Stomach (tissue), 9 donors: Measurements from ENCODE around the gene DFFA. TPM values are rescaled to one million over a fixed set of nuclear protein-coding genes. Genes with fewer than 3 reads are reported as not detected.

ENCODE experiments used
- DNase-seq, 2 donors: peaks; one replicate each; pipeline versions ENCODE4 v3.0.0 to v3.0.0-alpha.2; 2013 to 2019
- H3K27ac ChIP-seq, 5 donors: fragments of 200-600 bp in 4 of 5; sonication (generic) in 4 of 5; one replicate each; pipeline ENCODE4 v1.5.1; 2013 to 2019; ENCODE audit warnings: mild to moderate bottlenecking in 1 of 5, moderate library complexity in 1 of 5
- H3K27me3 ChIP-seq, 3 donors: fragments of 200-600 bp; sonication (generic); one replicate each; pipeline ENCODE4 v1.5.1; 2017 to 2019; ENCODE audit warnings: mixed run types in 1 of 3
- H3K36me3 ChIP-seq, 4 donors: fragments of 200-600 bp; sonication (generic); 1 replicate in 3 of 4; 2 replicates in 1 of 4; pipeline ENCODE4 v1.5.1; 2016 to 2019
- H3K4me1 ChIP-seq, 4 donors: fragments of 200-600 bp; sonication (generic); one replicate each; pipeline ENCODE4 v1.5.1; 2016 to 2019
- H3K4me3 ChIP-seq, 4 donors: fragments of 200-600 bp; sonication (generic) in 3 of 4; one replicate each; pipeline ENCODE4 v1.5.1; 2016 to 2019; ENCODE audit warnings: mild to moderate bottlenecking in 1 of 4
- H3K9me3 ChIP-seq, 4 donors: fragments of 200-600 bp; sonication (generic); one replicate each; pipeline ENCODE4 v1.5.1; 2016 to 2019
- CTCF ChIP-seq, 7 experiments: fragments of 450-650 bp in 4 of 7; fragments of 200-600 bp in 3 of 7; sonication (generic) in 3 of 7; IDR thresholded peaks; one replicate each; pipeline ENCODE4 v1.5.1; 2016 to 2019; ENCODE audit warnings: antibody characterized with exemption in 7 of 7, control low read depth in 2 of 7, mild to moderate bottlenecking in 1 of 7
- EP300 ChIP-seq: sonication (generic); formaldehyde crosslinking; IDR thresholded peaks from one replicate; pipeline ENCODE4 v1.6.1; 2017; ENCODE audit warnings: antibody characterized with exemption
- POLR2A ChIP-seq, 4 donors: fragments of 450-650 bp; IDR thresholded peaks; one replicate each; pipeline ENCODE4 v1.6.1; 2016; ENCODE audit warnings: antibody characterized with exemption in 4 of 4, control low read depth in 2 of 4, mild to moderate bottlenecking in 1 of 4, moderate library complexity in 1 of 4
- POLR2AphosphoS5 ChIP-seq, 3 donors: sonication (generic); formaldehyde crosslinking; IDR thresholded peaks; one replicate each; pipeline ENCODE4 v1.6.1; 2016; ENCODE audit warnings: antibody characterized with exemption in 3 of 3
- WGBS, 5 donors: extraction: QIAGEN DNeasy Blood & Tissue Kit in 3 of 5; methylation state at CpG; one replicate each; pipeline versions ENCODE4 v1.1.5 to v1.1.7; 2013 to 2018; 5-methylcytosine and 5-hydroxymethylcytosine counted together
- intact Hi-C: fragments of 100-400 bp; cut with DNase I; formaldehyde crosslinking; loops from one replicate; pipeline ENCODE4 v1.15.1; 2023; ENCODE audit warnings: low total_unique reads
- polyA plus RNA-seq, 3 donors: library from polyadenylated mRNA; stranded (reverse); fragments of 200-250 nt; gene quantifications; one replicate each; pipeline ENCODE4 v1.2.3, GENCODE V29; 2013
- total RNA-seq, 5 donors: library from RNA; depleted of rRNA; stranded (reverse); fragments of >200 nt; gene quantifications; one replicate each; pipeline versions ENCODE4 v1.1.0 to v1.2.3, GENCODE V29; 2014 to 2016
- donor health status: healthy with polysubstance abuse.
- donor health status: Bipolar disorder and iron deficiency.
- donor health status: healthy.

DFFA gene
- total and polyA plus RNA-seq, 8 donors: 10.7 to 22.2 (median 13.0) TPM

- WGBS, 5 donors: 92 to 98% (median 96%) methylated on average over 7 of the region's 7 CpGs
- intact Hi-C loops: no loop called here
These were observed 25.4 kb downstream of the DFFA start for GRCh38 chr1:10446790-10447422.

GRCh38 chr1:10444795-10445397 is 27.4 kb downstream of the DFFA start:
- no peaks in the 10 kb centered on the region for H3K9me3 ChIP-seq
- WGBS, 5 donors: 86 to 91% (median 90%) methylated on average over 7 of the region's 7 CpGs
- no peak overlapping the region for H3K27ac ChIP-seq
- H3K36me3 ChIP-seq: peaks cover 4 to 37% (median 21%) of the 10 kb centered on the region in 4 donors
- intact Hi-C loops: no loop called here
- H3K4me3 ChIP-seq: no peak overlapping the region
- H3K4me1 ChIP-seq: no peaks in the 10 kb centered on the region
- no peak for TF ChIP-seq EP300
- no peak for TF ChIP-seq CTCF (IDR thresholded peaks at IDR 0.05)
- DNase-seq: no peak
- peaks cover 0 to under 1% (median 0%) of the 10 kb centered on the region in 3 donors for H3K27me3 ChIP-seq

More at GRCh38 chr1:10446790-10447422, 25.4 kb downstream of the DFFA start:
- peaks cover 0 to 6% (median 0%) of the 10 kb centered on the region in 3 donors for H3K27me3 ChIP-seq
- TF ChIP-seq CTCF (IDR thresholded peaks at IDR 0.05) (no peak), POLR2A (IDR thresholded peaks at IDR 0.05) (no peak), EP300 (no peak), POLR2AphosphoS5 (IDR thresholded peaks at IDR 0.05) (no peak)
- peaks cover 0 to 17% (median 7%) of the 10 kb centered on the region in 4 donors for H3K4me1 ChIP-seq
- H3K9me3 ChIP-seq: no peaks in the 10 kb centered on the region
- H3K27ac ChIP-seq: no peak overlapping the region
- H3K4me3 ChIP-seq: no peak overlapping the region
- no peak for DNase-seq
- H3K36me3 ChIP-seq: peaks cover 0 to 22% (median 10%) of the 10 kb centered on the region in 4 donors

GRCh38 chr1:10444248-10444647 is 28.1 kb downstream of the DFFA start:
- 89 to 96% (median 94%) methylated on average over 6 of the region's 6 CpGs for WGBS, 5 donors
- no peak overlapping the region for H3K27ac ChIP-seq
- H3K4me1 ChIP-seq: no peaks in the 10 kb centered on the region
- H3K27me3 ChIP-seq: no peaks in the 10 kb centered on the region
- intact Hi-C loops: no loop called here
- H3K4me3 ChIP-seq: no peak overlapping the region
- no peak for DNase-seq
- H3K9me3 ChIP-seq: no peaks in the 10 kb centered on the region
- no peak for TF ChIP-seq CTCF (IDR thresholded peaks at IDR 0.05)
- TF ChIP-seq EP300: no peak
- no peak for TF ChIP-seq POLR2A (IDR thresholded peaks at IDR 0.05)
- no peak for TF ChIP-seq POLR2AphosphoS5 (IDR thresholded peaks at IDR 0.05)
- peaks cover 4 to 41% (median 21%) of the 10 kb centered on the region in 4 donors for H3K36me3 ChIP-seq

GRCh38 chr1:10440794-10441193 is 31.5 kb downstream of the DFFA start:
- Histone ChIP-seq H3K9me3 (no peaks in the 10 kb centered on the region), H3K27me3 (no peaks in the 10 kb centered on the region), H3K4me3 (no peak overlapping the region), H3K27ac (no peak overlapping the region), H3K36me3 (peaks cover 4 to 41% (median 21%) of the 10 kb centered on the region in 4 donors), H3K4me1 (peaks cover 0 to 3% (median 0%) of the 10 kb centered on the region in 4 donors)
- TF ChIP-seq EP300: no peak
- TF ChIP-seq POLR2A (IDR thresholded peaks at IDR 0.05): no peak
- TF ChIP-seq POLR2AphosphoS5 (IDR thresholded peaks at IDR 0.05): no peak
- TF ChIP-seq CTCF (IDR thresholded peaks at IDR 0.05): no peak
- WGBS, 5 donors: 95 to 96% (median 96%) methylated on average over 5 of the region's 5 CpGs
- DNase-seq: no peak
- intact Hi-C loops: no loop called here
